IPS-18c (cell line): Measurements from ENCODE around the gene SEC11A.
A peak's percentile ranks its signal among the peaks of the same experiment; 100 is the strongest.
"Not testable (repeated sequence)": the region's sequence is repeated elsewhere in the genome, so short reads cannot be mapped to it uniquely, and the experiment has no call there.

Experiments used
- H3K4me3 ChIP-seq: 2 replicates; pipeline ENCODE4 v1.7.0; 2013; ENCODE audit warnings: low read depth, mild to moderate bottlenecking, low read length, moderate library complexity; ENCODE audit not compliant: insufficient read depth
- H3K9me3 ChIP-seq: one replicate; pipeline ENCODE4 v1.6.1; 2013; ENCODE audit warnings: mild to moderate bottlenecking, low read length, moderate library complexity; ENCODE audit not compliant: control insufficient read depth, insufficient read depth

SEC11A gene

GRCh38 chr15:84716036-84716732 lies at the start of gene SEC11A:
SEC11A (minus strand) TSS chr15:84716139; CDS start chr15:84716075, 64 bp downstream.
- Histone ChIP-seq H3K4me3 (peak within 1 kb of the TSS; percentile 97), H3K9me3 (no peaks in the 10 kb centered on the region)

GRCh38 chr15:84765675-84766074 lies 49.7 kb upstream of the SEC11A start:
- H3K9me3 ChIP-seq: no peaks in the 10 kb centered on the region

GRCh38 chr15:84764989-84765388 lies 49.0 kb upstream of the SEC11A start:
- no peak overlapping the region for H3K4me3 ChIP-seq

More at GRCh38 chr15:84765675-84766074, 49.7 kb upstream of the SEC11A start:
- H3K4me3 ChIP-seq: no peak overlapping the region

GRCh38 chr15:84764585-84764984 lies 48.6 kb upstream of the SEC11A start:
- Histone ChIP-seq H3K9me3 (no peaks in the 10 kb centered on the region), H3K4me3 (no peak overlapping the region)

More at GRCh38 chr15:84764989-84765388, 49.0 kb upstream of the SEC11A start:
- H3K9me3 ChIP-seq: no peaks in the 10 kb centered on the region

GRCh38 chr15:84762840-84763572 lies 47.1 kb upstream of the SEC11A start:
- Histone ChIP-seq H3K4me3 (no peak overlapping the region), H3K9me3 (no peaks in the 10 kb centered on the region)

- Histone ChIP-seq H3K4me3 (no peak overlapping the region), H3K9me3 (no peaks in the 10 kb centered on the region)
Measured at GRCh38 chr15:84761607-84762131, 45.7 kb upstream of the SEC11A start.

GRCh38 chr15:84760219-84760618 lies 44.3 kb upstream of the SEC11A start:
- H3K9me3 ChIP-seq: no peaks in the 10 kb centered on the region
- no peak overlapping the region for H3K4me3 ChIP-seq

- Histone ChIP-seq H3K9me3 (no peaks in the 10 kb centered on the region), H3K4me3 (no peak overlapping the region)
Measured at GRCh38 chr15:84759018-84759417, 43.1 kb upstream of the SEC11A start.

- Histone ChIP-seq H3K4me3 (no peak overlapping the region), H3K9me3 (no peaks in the 10 kb centered on the region)
Measured at GRCh38 chr15:84755736-84756527, 40.0 kb upstream of the SEC11A start.

GRCh38 chr15:84754889-84755288 lies 39.0 kb upstream of the SEC11A start:
- H3K9me3 ChIP-seq, H3K4me3 ChIP-seq: not testable (repeated sequence)

GRCh38 chr15:84752700-84753099 lies 36.8 kb upstream of the SEC11A start:
- H3K9me3 ChIP-seq: no peaks in the 10 kb centered on the region
- H3K4me3 ChIP-seq: no peak overlapping the region

- no peaks in the 10 kb centered on the region for H3K9me3 ChIP-seq
- H3K4me3 ChIP-seq: no peak overlapping the region
Measured at GRCh38 chr15:84752195-84752594, 36.3 kb upstream of the SEC11A start.

GRCh38 chr15:84751721-84752120 lies 35.8 kb upstream of the SEC11A start:
- not testable (repeated sequence) for H3K9me3 ChIP-seq, H3K4me3 ChIP-seq

GRCh38 chr15:84750583-84751092 lies 34.7 kb upstream of the SEC11A start:
- Histone ChIP-seq H3K9me3 (no peaks in the 10 kb centered on the region), H3K4me3 (no peak overlapping the region)

- Histone ChIP-seq H3K9me3 (no peaks in the 10 kb centered on the region), H3K4me3 (peak overlapping the region; percentile 83)
Measured at GRCh38 chr15:84749111-84749991, 33.4 kb upstream of the SEC11A start.

GRCh38 chr15:84748274-84749110 lies 32.6 kb upstream of the SEC11A start, which contains the start of gene ZNF592:
ZNF592 (plus strand) TSS chr15:84748592; CDS start chr15:84782676, 34,084 bp downstream.
- H3K9me3 ChIP-seq: no peaks in the 10 kb centered on the region

More at GRCh38 chr15:84748274-84749110, 32.6 kb upstream of the SEC11A start, which contains the start of gene ZNF592:
- peak within 1 kb of the TSS; percentile 83 for H3K4me3 ChIP-seq
